Panc1 (cell line): ENCODE measurements around the gene KCNMA1. TPM values are rescaled to one million over a fixed set of nuclear protein-coding genes. Genes with fewer than 3 reads are reported as not detected.

ENCODE experiments used
- ATAC-seq: fragments of 200-7000 bp; cut with Tn5 transposase; 2 replicates; pipeline ENCODE4 v1.9.1; 2020; ENCODE audit warnings: mild to moderate bottlenecking, moderate library complexity
- BruUV-seq: library from RNA; stranded (reverse); fragments of 400-500 nt; replicated peaks from 2 replicates; lab custom pipeline; 2021; lab: Mats Ljungman, UMichigan
- CTCF ChIA-PET: fragments of 300-600 bp; sonication (Branson Sonifier 250); formaldehyde crosslinking; loops from one replicate; lab custom pipeline; 2022; ENCODE audit warnings: antibody characterized with exemption; lab: Charles Lee
- POLR2A ChIA-PET: fragments of 300-600 bp; sonication (Branson Sonifier 250); formaldehyde crosslinking; loops from one replicate; lab custom pipeline; 2022; ENCODE audit warnings: antibody characterized with exemption; lab: Charles Lee
- DNase-seq: peaks from one replicate; pipeline ENCODE4 v3.0.0-alpha.2; 2010; ENCODE audit warnings: low read depth, low spot score
- H3K27ac ChIP-seq: 2 replicates; pipeline ENCODE4 v1.5.1; 2011; ENCODE audit warnings: mild to moderate bottlenecking, low read length, inconsistent platforms
- H3K27me3 ChIP-seq: fragments of 200-500 bp; sonication (Bioruptor generic); 2 replicates; pipeline ENCODE4 v1.6.0; 2014; ENCODE audit warnings: low read length, inconsistent platforms; ENCODE audit not compliant: control insufficient read depth, insufficient read depth
- H3K36me3 ChIP-seq: fragments of 200-500 bp; sonication (Bioruptor generic); 2 replicates; pipeline ENCODE4 v1.5.1; 2014; ENCODE audit warnings: inconsistent platforms, mild to moderate bottlenecking, low read length, moderate library complexity; ENCODE audit not compliant: control insufficient read depth, insufficient read depth
- H3K4me1 ChIP-seq: 2 replicates; pipeline ENCODE4 v1.5.1; 2011; ENCODE audit warnings: inconsistent platforms, mild to moderate bottlenecking, low read length, moderate library complexity; ENCODE audit not compliant: control insufficient read depth, insufficient read depth
- H3K4me3 ChIP-seq, 2 experiments: 2 replicates each; pipeline ENCODE4 v1.5.1; 2011 to 2012; ENCODE audit warnings: low read depth in 2 of 2, low read length in 2 of 2, mild to moderate bottlenecking in 2 of 2, inconsistent platforms in 1 of 2, moderate library complexity in 1 of 2
- H3K9me3 ChIP-seq: fragments of 200-500 bp; sonication (Bioruptor generic); 2 replicates; pipeline ENCODE4 v1.5.1; 2014; ENCODE audit warnings: low read depth, mild to moderate bottlenecking, inconsistent platforms, low read length, moderate library complexity; ENCODE audit not compliant: control insufficient read depth, insufficient read depth
- CTCF ChIP-seq: fragments of 450-650 bp; IDR thresholded peaks from 2 replicates; pipeline ENCODE4 v1.5.1; 2017; ENCODE audit warnings: mild to moderate bottlenecking
- POLR2AphosphoS5 ChIP-seq: IDR thresholded peaks from 2 replicates; pipeline ENCODE4 v1.6.1; 2012; ENCODE audit warnings: mild to moderate bottlenecking, low read depth, low read length, moderate library complexity
- REST ChIP-seq, 2 experiments: IDR thresholded peaks; 2 replicates each; pipeline ENCODE4 v1.6.1; 2011 to 2012; ENCODE audit warnings: low read depth in 2 of 2, control low read depth in 1 of 2, low read length in 1 of 2, mild to moderate bottlenecking in 1 of 2, moderate library complexity in 1 of 2; ENCODE audit not compliant: insufficient read depth in 1 of 2
- SIN3A ChIP-seq: IDR thresholded peaks from 2 replicates; pipeline ENCODE4 v1.6.1; 2012; ENCODE audit warnings: low read depth, mild to moderate bottlenecking, low read length, moderate library complexity, borderline replicate concordance; ENCODE audit not compliant: insufficient read depth
- TCF7L2 ChIP-seq: IDR thresholded peaks from 2 replicates; pipeline ENCODE4 v1.6.1; 2011; ENCODE audit warnings: mild to moderate bottlenecking, low read depth, low read length, inconsistent platforms
- in situ Hi-C: cut with HindIII; loops from 2 replicates; pipeline ENCODE4 v1.10.0; 2016; ENCODE audit warnings: low sequenced_read_pairs, low pct_unique_long_range_greater_than_20kb
- intact Hi-C: fragments of 100-400 bp; cut with micrococcal nuclease; formaldehyde crosslinking; loops from one replicate; pipeline ENCODE4 v1.10.0; 2022; ENCODE audit not compliant: unreplicated experiment
- total RNA-seq: library from RNA; stranded (reverse); gene quantifications from one replicate; pipeline ENCODE4 v1.2.1, GENCODE V29; 2021; ENCODE audit not compliant: unreplicated experiment

KCNMA1 gene
- total RNA-seq, 1 experiment from 2014 or later: 91.9 TPM

- H3K27me3 ChIP-seq: no peaks in the 10 kb centered on the region
- DNase-seq (no peak), ATAC-seq (no peak)
- POLR2A ChIA-PET: no interaction called here
- H3K9me3 ChIP-seq: no peaks in the 10 kb centered on the region
- in situ Hi-C loops (no loop called here), intact Hi-C loops (no loop called here)
- TSS peak; percentile 38 for BruUV-seq
- TF ChIP-seq SIN3A: no peak
- TF ChIP-seq POLR2AphosphoS5: no peak
- no peak for TF ChIP-seq CTCF
- no peak for TF ChIP-seq REST (IDR thresholded peaks at IDR 0.05; ENCODE audit: insufficient read depth in 1 of 2, low read depth in 2 of 2, low read length in 1 of 2)
- no peak for TF ChIP-seq TCF7L2
- no peaks in the 10 kb centered on the region for H3K36me3 ChIP-seq
- CTCF ChIA-PET: no interaction called here
- peak overlapping the region; percentile 74 for H3K27ac ChIP-seq
- peaks cover 38% of the 10 kb centered on the region for H3K4me1 ChIP-seq
- no peak overlapping the region for H3K4me3 ChIP-seq
These were observed 81.9 kb downstream of the KCNMA1 start for GRCh38 chr10:77555591-77556212.

GRCh38 chr10:77554996-77555397 is 82.6 kb downstream of the KCNMA1 start:
- no peaks in the 10 kb centered on the region for H3K27me3 ChIP-seq
- no peak overlapping the region for H3K4me3 ChIP-seq
- H3K9me3 ChIP-seq: no peaks in the 10 kb centered on the region
- peak overlapping the region; percentile 74 for H3K27ac ChIP-seq
- no peaks in the 10 kb centered on the region for H3K36me3 ChIP-seq
- ATAC-seq: no peak
- no peak for TF ChIP-seq SIN3A
- TF ChIP-seq CTCF: no peak
- no peak for TF ChIP-seq TCF7L2
- no peak for TF ChIP-seq POLR2AphosphoS5
- no peak for TF ChIP-seq REST (IDR thresholded peaks at IDR 0.05; ENCODE audit: insufficient read depth in 1 of 2, low read depth in 2 of 2, low read length in 1 of 2)
- CTCF ChIA-PET: no interaction called here
- DNase-seq: no peak
- peaks cover 33% of the 10 kb centered on the region for H3K4me1 ChIP-seq
- intact Hi-C loops (no loop called here), in situ Hi-C loops (no loop called here)
- BruUV-seq: no TSS peak
- POLR2A ChIA-PET: no interaction called here
